ENCODE data around the gene DAPK1. TPM values are rescaled to one million over a fixed set of nuclear protein-coding genes. Genes with fewer than 3 reads are reported as not detected.

Gene DAPK1
- total and polyA plus RNA-seq, 3 experiments from 2014 or later: 3.7 to 4.3 TPM; not detected in 1

DNA sequence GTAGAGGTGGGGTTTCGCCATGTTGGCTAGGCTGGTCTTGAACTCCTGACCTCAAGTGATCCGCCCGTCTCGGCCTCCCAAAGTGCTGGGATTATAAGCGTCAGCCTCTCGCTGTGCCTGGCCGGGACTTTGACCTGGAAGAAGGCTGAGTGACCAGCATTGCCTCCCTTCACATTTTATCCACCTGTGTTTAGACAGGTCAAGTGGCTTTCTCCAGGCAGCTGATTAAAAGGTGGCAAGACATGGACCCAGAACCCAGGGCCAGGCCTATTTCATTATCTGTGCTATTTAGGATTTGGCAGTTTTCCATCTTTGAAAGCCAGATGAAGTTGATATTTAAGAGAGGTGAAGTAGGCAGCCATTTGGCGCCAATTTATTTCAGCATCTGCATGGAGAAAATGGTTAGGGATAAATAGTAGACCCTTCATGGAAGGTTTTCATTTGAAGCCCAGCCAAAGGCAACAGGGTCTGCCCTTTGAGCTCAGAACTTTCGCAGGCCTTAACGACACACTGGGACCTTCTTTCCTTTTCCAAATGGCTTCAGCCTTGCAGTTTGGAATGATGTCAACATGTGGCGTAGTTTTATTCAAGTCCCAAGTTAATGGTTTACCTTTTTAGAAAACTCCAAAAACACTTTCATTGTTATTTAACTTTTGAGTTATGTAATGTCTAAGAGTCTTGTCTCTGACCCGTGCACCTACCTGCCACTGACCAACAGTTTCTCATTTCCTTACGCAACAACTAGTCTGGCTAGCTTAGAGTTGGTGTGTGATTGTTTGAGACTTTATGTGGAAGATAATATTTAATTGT is 8.4 kb downstream of the DAPK1 start:
- H3K36me3 ChIP-seq (ENCODE audit: insufficient read depth, low read length): no peaks in the 10 kb centered on the region
- CTCF ChIA-PET: no interaction called here

DNA sequence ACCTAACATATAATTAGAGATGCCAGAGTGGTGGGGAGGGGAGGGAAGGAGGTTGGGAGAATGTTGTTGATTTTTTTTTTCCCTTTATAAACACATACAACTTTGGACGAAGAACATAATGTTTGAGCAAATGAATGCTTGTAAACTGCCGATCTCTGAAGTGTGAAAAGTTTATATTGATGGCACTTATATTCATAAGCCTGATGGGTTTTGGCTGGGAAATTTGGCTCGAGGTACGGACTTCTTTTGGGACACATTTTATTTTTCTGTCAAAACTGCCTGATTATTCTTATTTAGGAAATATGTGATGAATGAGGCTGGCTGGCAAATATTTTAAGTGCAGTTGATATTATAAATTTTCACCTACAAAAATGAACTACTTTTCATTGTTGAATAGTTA is 9.9 kb downstream of the DAPK1 start:
- POLR2A ChIA-PET: no interaction called here
- Histone ChIP-seq H3K36me3 (ENCODE audit: insufficient read depth, low read length) (no peaks in the 10 kb centered on the region), H3K4me3 (ENCODE audit: low read length) (no peak overlapping the region), H3K27me3 (ENCODE audit: insufficient read depth, low read length, poor library complexity, severe bottlenecking) (no peaks in the 10 kb centered on the region), H3K4me1 (ENCODE audit: insufficient read depth, low read length) (no peaks in the 10 kb centered on the region), H3K27ac (ENCODE audit: low read depth, low read length) (no peak overlapping the region), H3K9me3 (ENCODE audit: low read length) (no peaks in the 10 kb centered on the region)
- Mint-ChIP-seq H3K27ac (no peak overlapping the region), H3K27me3 (peaks cover 0 to 6% of the 10 kb centered on the region in 2 donors), H3K4me1 (no peaks in the 10 kb centered on the region), H3K36me3 (no peaks in the 10 kb centered on the region), H3K9me3 (no peaks in the 10 kb centered on the region), H3K4me3 (no peak overlapping the region)
- CTCF ChIA-PET: no interaction called here
- DNase-seq: no peak

More for the DNA sequence above, 8.4 kb downstream of the DAPK1 start:
- no peak for DNase-seq
- Mint-ChIP-seq H3K27me3 (peaks cover 0 to 8% of the 10 kb centered on the region in 2 donors), H3K4me1 (no peaks in the 10 kb centered on the region), H3K36me3 (no peaks in the 10 kb centered on the region), H3K9me3 (no peaks in the 10 kb centered on the region), H3K27ac (no peak overlapping the region), H3K4me3 (no peak overlapping the region)
- no peaks in the 10 kb centered on the region for H3K9me3 ChIP-seq (ENCODE audit: low read length)
- POLR2A ChIA-PET: no interaction called here
- H3K27ac ChIP-seq (ENCODE audit: low read depth, low read length): no peak overlapping the region
- H3K27me3 ChIP-seq (ENCODE audit: insufficient read depth, low read length, poor library complexity, severe bottlenecking): no peaks in the 10 kb centered on the region
- no peak overlapping the region for H3K4me3 ChIP-seq (ENCODE audit: low read length)
- H3K4me1 ChIP-seq (ENCODE audit: insufficient read depth, low read length): no peaks in the 10 kb centered on the region

- DNase-seq: no peak
- Mint-ChIP-seq H3K27me3 (peaks cover 0 to under 1% of the 10 kb centered on the region in 2 donors), H3K36me3 (no peaks in the 10 kb centered on the region), H3K9me3 (no peaks in the 10 kb centered on the region), H3K4me3 (no peak overlapping the region), H3K4me1 (no peaks in the 10 kb centered on the region), H3K27ac (no peak overlapping the region)
- ChIA-PET CTCF (no interaction called here), POLR2A (no interaction called here)
- Histone ChIP-seq H3K27ac (ENCODE audit: low read depth, low read length) (no peak overlapping the region), H3K4me1 (ENCODE audit: insufficient read depth, low read length) (no peaks in the 10 kb centered on the region), H3K4me3 (ENCODE audit: low read length) (no peak overlapping the region), H3K9me3 (ENCODE audit: low read length) (no peaks in the 10 kb centered on the region), H3K36me3 (ENCODE audit: insufficient read depth, low read length) (no peaks in the 10 kb centered on the region), H3K27me3 (ENCODE audit: insufficient read depth, low read length, poor library complexity, severe bottlenecking) (no peaks in the 10 kb centered on the region)
These were observed 12.6 kb downstream of the DAPK1 start for GRCh38 chr9:87510252-87510683.

DNA sequence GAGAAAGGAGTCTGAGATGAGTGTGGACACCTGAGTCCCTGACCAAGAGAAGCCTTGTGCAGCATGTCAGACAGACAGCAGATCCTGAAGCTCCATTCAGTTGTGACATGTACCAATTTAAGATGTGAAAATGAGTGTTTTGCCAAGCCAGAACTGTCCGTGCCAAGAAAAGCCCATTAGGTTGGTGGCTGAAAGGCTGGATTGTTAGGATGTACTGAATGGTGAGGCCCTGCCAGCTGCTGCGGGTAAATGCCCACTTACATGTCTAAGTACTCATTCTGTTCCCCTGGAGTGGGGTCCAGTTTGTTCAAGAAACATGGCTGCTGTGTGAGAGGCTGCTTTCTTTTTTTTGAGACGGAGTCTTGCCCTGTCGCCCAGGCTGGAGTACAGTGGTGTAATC is 14.6 kb downstream of the DAPK1 start:
- Histone ChIP-seq H3K27me3 (ENCODE audit: insufficient read depth, low read length, poor library complexity, severe bottlenecking) (no peaks in the 10 kb centered on the region), H3K27ac (ENCODE audit: low read depth, low read length) (no peak overlapping the region), H3K36me3 (ENCODE audit: insufficient read depth, low read length) (no peaks in the 10 kb centered on the region), H3K4me1 (ENCODE audit: insufficient read depth, low read length) (no peaks in the 10 kb centered on the region), H3K4me3 (ENCODE audit: low read length) (no peak overlapping the region), H3K9me3 (ENCODE audit: low read length) (no peaks in the 10 kb centered on the region)
- no peak overlapping the region for H3K4me3 Mint-ChIP-seq
- H3K27ac Mint-ChIP-seq: no peak overlapping the region
- ChIA-PET POLR2A (no interaction called here), CTCF (no interaction called here)
- DNase-seq: no peak
- peaks cover 0 to 2% (median 0%) of the 10 kb centered on the region in 5 donors for H3K9me3 Mint-ChIP-seq
- H3K27me3 Mint-ChIP-seq: peaks cover 0 to 3% of the 10 kb centered on the region in 2 donors
- H3K36me3 Mint-ChIP-seq: no peaks in the 10 kb centered on the region
- no peaks in the 10 kb centered on the region for H3K4me1 Mint-ChIP-seq

- ChIA-PET POLR2A (no interaction called here), CTCF (no interaction called here)
- H3K36me3 Mint-ChIP-seq: no peaks in the 10 kb centered on the region
- no peak overlapping the region for H3K27ac ChIP-seq (ENCODE audit: low read depth, low read length)
- H3K4me3 Mint-ChIP-seq: no peak overlapping the region
- no peaks in the 10 kb centered on the region for H3K27me3 ChIP-seq (ENCODE audit: insufficient read depth, low read length, poor library complexity, severe bottlenecking)
- peaks cover 0 to 3% (median 0%) of the 10 kb centered on the region in 5 donors for H3K9me3 Mint-ChIP-seq
- no peak overlapping the region for H3K4me3 ChIP-seq (ENCODE audit: low read length)
- peaks cover 0 to 3% of the 10 kb centered on the region in 2 donors for H3K27me3 Mint-ChIP-seq
- no peaks in the 10 kb centered on the region for H3K36me3 ChIP-seq (ENCODE audit: insufficient read depth, low read length)
- H3K27ac Mint-ChIP-seq: no peak overlapping the region
- no peaks in the 10 kb centered on the region for H3K4me1 Mint-ChIP-seq
- H3K9me3 ChIP-seq (ENCODE audit: low read length): no peaks in the 10 kb centered on the region
- no peak for DNase-seq
- no peaks in the 10 kb centered on the region for H3K4me1 ChIP-seq (ENCODE audit: insufficient read depth, low read length)
These were observed 15.5 kb downstream of the DAPK1 start for GRCh38 chr9:87513161-87513560.

- CTCF ChIA-PET: no interaction called here
- peaks cover 0 to 3% of the 10 kb centered on the region in 2 donors for H3K27me3 Mint-ChIP-seq
These were observed 16.3 kb downstream of the DAPK1 start for GRCh38 chr9:87513880-87514535.

DNA sequence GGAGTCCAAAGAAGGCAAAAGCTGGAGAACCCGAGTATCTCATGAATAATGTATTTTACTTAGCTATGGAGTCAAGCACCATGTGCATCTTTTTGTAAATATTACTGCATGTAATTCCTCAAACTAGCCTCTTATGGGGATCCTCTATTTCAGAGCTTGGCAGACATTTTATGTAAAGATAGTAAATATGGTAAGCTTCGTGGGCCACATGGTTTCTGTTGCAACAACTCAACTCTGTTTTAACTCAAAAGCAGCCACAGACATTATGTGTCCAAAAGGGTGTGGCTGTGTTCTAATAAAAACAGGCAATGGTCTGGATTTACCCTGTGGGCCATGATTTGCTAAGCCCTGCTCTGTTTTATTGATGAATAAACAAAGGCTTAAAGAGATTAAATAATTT is 17.3 kb downstream of the DAPK1 start:
- DNase-seq: no peak
- CTCF ChIA-PET: no interaction called here

More at GRCh38 chr9:87513880-87514535, 16.3 kb downstream of the DAPK1 start:
- no peak overlapping the region for H3K27ac Mint-ChIP-seq
- no peaks in the 10 kb centered on the region for H3K36me3 ChIP-seq (ENCODE audit: insufficient read depth, low read length)
- no peak overlapping the region for H3K4me3 ChIP-seq (ENCODE audit: low read length)
- DNase-seq: no peak
- H3K27ac ChIP-seq (ENCODE audit: low read depth, low read length): no peak overlapping the region
- no peaks in the 10 kb centered on the region for H3K4me1 Mint-ChIP-seq
- no peaks in the 10 kb centered on the region for H3K36me3 Mint-ChIP-seq
- POLR2A ChIA-PET: no interaction called here
- H3K27me3 ChIP-seq (ENCODE audit: insufficient read depth, low read length, poor library complexity, severe bottlenecking): no peaks in the 10 kb centered on the region
- no peak overlapping the region for H3K4me3 Mint-ChIP-seq
- H3K9me3 ChIP-seq (ENCODE audit: low read length): no peaks in the 10 kb centered on the region
- H3K9me3 Mint-ChIP-seq: peaks cover 0 to 5% (median 0%) of the 10 kb centered on the region in 5 donors
- no peaks in the 10 kb centered on the region for H3K4me1 ChIP-seq (ENCODE audit: insufficient read depth, low read length)

GRCh38 chr9:87515588-87516221 is 18.0 kb downstream of the DAPK1 start:
- peaks cover 0 to 5% (median 0%) of the 10 kb centered on the region in 5 donors for H3K9me3 Mint-ChIP-seq
- no peak overlapping the region for H3K27ac Mint-ChIP-seq
- CTCF ChIA-PET: no interaction called here
- no peak overlapping the region for H3K4me3 Mint-ChIP-seq
- DNase-seq: no peak
- POLR2A ChIA-PET: no interaction called here
- peaks cover 0 to 3% of the 10 kb centered on the region in 2 donors for H3K27me3 Mint-ChIP-seq
- H3K4me1 Mint-ChIP-seq: no peaks in the 10 kb centered on the region
- no peaks in the 10 kb centered on the region for H3K36me3 ChIP-seq (ENCODE audit: insufficient read depth, low read length)
- no peak overlapping the region for H3K4me3 ChIP-seq (ENCODE audit: low read length)
- H3K27me3 ChIP-seq (ENCODE audit: insufficient read depth, low read length, poor library complexity, severe bottlenecking): no peaks in the 10 kb centered on the region
- H3K27ac ChIP-seq (ENCODE audit: low read depth, low read length): peak overlapping the region; percentile 20
- H3K36me3 Mint-ChIP-seq: no peaks in the 10 kb centered on the region
- H3K4me1 ChIP-seq (ENCODE audit: insufficient read depth, low read length): no peaks in the 10 kb centered on the region
- H3K9me3 ChIP-seq (ENCODE audit: low read length): no peaks in the 10 kb centered on the region

More for the DNA sequence above, 17.3 kb downstream of the DAPK1 start:
- no peaks in the 10 kb centered on the region for H3K36me3 Mint-ChIP-seq
- peaks cover 0 to 3% of the 10 kb centered on the region in 2 donors for H3K27me3 Mint-ChIP-seq
- no peaks in the 10 kb centered on the region for H3K36me3 ChIP-seq (ENCODE audit: insufficient read depth, low read length)
- H3K27ac ChIP-seq (ENCODE audit: low read depth, low read length): no peak overlapping the region
- POLR2A ChIA-PET: no interaction called here
- no peak overlapping the region for H3K4me3 ChIP-seq (ENCODE audit: low read length)
- no peak overlapping the region for H3K4me3 Mint-ChIP-seq
- H3K27me3 ChIP-seq (ENCODE audit: insufficient read depth, low read length, poor library complexity, severe bottlenecking): no peaks in the 10 kb centered on the region
- no peaks in the 10 kb centered on the region for H3K9me3 ChIP-seq (ENCODE audit: low read length)
- no peak overlapping the region for H3K27ac Mint-ChIP-seq
- H3K9me3 Mint-ChIP-seq: peaks cover 0 to 5% (median 0%) of the 10 kb centered on the region in 5 donors
- H3K4me1 ChIP-seq (ENCODE audit: insufficient read depth, low read length): no peaks in the 10 kb centered on the region
- H3K4me1 Mint-ChIP-seq: no peaks in the 10 kb centered on the region

All from CD8-positive, alpha-beta memory T cell (primary cell).